ENCODE results near the gene LARGE1. TPM values are rescaled to one million over a fixed set of nuclear protein-coding genes. Genes with fewer than 3 reads are reported as not detected.

LARGE1 gene
- total RNA-seq, 1 experiment from 2014 or later = 1.5 TPM

DNA sequence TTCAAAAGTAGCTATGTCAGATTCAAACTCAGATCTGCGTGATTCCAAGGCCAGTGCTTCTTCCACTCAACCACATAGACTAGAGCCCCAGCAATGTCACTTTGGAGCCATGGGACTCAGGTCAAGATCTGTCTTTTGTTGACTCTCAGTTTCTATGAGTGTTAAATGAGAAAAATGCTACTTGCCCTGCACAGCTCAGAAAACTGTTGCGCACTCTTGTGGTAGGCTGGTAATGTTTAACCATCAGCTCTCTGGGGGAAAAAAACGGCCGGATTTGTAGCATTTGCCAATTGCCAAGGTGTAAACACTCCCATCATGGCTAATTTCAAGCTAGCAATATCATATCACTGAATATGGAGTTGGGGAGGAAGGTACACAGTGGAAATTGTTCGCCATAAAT is 534.0 kb downstream of the LARGE1 start:
- H3K36me3 ChIP-seq (ENCODE audit: control insufficient read depth in 1 of 2, insufficient read depth in 2 of 2, low read length in 2 of 2) = no peaks in the 10 kb centered on the region
- intact Hi-C loops (cut with micrococcal nuclease) = no loop called here
- no peaks in the 10 kb centered on the region for H3K79me2 ChIP-seq (ENCODE audit: insufficient read depth, low read length)
- CTCF ChIA-PET = no interaction called here
- RAD21 ChIA-PET (ENCODE audit: low non-redundant PET in 1 of 2, low total read pairs in 2 of 2, uncharacterized antibody in 2 of 2, unreplicated experiment in 2 of 2) = no interaction called here
- no TSS peak for BruUV-seq (replicated peaks)
- no peak overlapping the region for H3K27ac ChIP-seq (ENCODE audit: low read depth, low read length)
- no peaks in the 10 kb centered on the region for H3K4me1 ChIP-seq (ENCODE audit: control insufficient read depth in 1 of 2, insufficient read depth in 2 of 2, low read length in 2 of 2)
- no peaks in the 10 kb centered on the region for H4K20me1 ChIP-seq (ENCODE audit: insufficient read depth)
- H3K9me3 ChIP-seq (ENCODE audit: control insufficient read depth in 1 of 2, insufficient read depth in 1 of 2, low read depth in 1 of 2, low read length in 2 of 2) = peaks cover 8 to 28% of the 10 kb centered on the region in 2 experiments; a peak in 2 of 4 replicates
- no peak overlapping the region for H3K9ac ChIP-seq (ENCODE audit: low read length)
- POLR2A ChIA-PET = no interaction called here
- no peak overlapping the region for H3K4me3 ChIP-seq (replicated peaks in 1 of 2; ENCODE audit: low read depth in 1 of 2, low read length in 2 of 2)
- ATAC-seq (no peak), DNase-seq (ENCODE audit: low read depth, low spot score) (no peak)
- H3K27me3 ChIP-seq (ENCODE audit: insufficient read depth, low read length) = no peaks in the 10 kb centered on the region
- TF ChIP-seq RAD21 (IDR thresholded peaks at IDR 0.05; ENCODE audit: low read depth) (no peak), TCF7L2 (IDR thresholded peaks at IDR 0.05; ENCODE audit: borderline replicate concordance, extremely low read depth, insufficient read depth, insufficient read length) (no peak), CBX3 (IDR thresholded peaks at IDR 0.05; ENCODE audit: low read depth) (no peak)
- TF ChIP-seq, protein P1, sequence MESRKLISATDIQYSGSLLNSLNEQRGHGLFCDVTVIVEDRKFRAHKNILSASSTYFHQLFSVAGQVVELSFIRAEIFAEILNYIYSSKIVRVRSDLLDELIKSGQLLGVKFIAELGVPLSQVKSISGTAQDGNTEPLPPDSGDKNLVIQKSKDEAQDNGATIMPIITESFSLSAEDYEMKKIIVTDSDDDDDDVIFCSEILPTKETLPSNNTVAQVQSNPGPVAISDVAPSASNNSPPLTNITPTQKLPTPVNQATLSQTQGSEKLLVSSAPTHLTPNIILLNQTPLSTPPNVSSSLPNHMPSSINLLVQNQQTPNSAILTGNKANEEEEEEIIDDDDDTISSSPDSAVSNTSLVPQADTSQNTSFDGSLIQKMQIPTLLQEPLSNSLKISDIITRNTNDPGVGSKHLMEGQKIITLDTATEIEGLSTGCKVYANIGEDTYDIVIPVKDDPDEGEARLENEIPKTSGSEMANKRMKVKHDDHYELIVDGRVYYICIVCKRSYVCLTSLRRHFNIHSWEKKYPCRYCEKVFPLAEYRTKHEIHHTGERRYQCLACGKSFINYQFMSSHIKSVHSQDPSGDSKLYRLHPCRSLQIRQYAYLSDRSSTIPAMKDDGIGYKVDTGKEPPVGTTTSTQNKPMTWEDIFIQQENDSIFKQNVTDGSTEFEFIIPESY (IDR thresholded peaks at IDR 0.05; ENCODE audit: extremely low read depth, insufficient replicate concordance, low read length) = no peak
- no peaks in the 10 kb centered on the region for H3K9me2 ChIP-seq (ENCODE audit: insufficient read depth)
- H2AFZ ChIP-seq (ENCODE audit: low read depth, low read length, poor library complexity, severe bottlenecking) = no peak overlapping the region
- no peak overlapping the region for H3K4me2 ChIP-seq (ENCODE audit: low read length)

DNA sequence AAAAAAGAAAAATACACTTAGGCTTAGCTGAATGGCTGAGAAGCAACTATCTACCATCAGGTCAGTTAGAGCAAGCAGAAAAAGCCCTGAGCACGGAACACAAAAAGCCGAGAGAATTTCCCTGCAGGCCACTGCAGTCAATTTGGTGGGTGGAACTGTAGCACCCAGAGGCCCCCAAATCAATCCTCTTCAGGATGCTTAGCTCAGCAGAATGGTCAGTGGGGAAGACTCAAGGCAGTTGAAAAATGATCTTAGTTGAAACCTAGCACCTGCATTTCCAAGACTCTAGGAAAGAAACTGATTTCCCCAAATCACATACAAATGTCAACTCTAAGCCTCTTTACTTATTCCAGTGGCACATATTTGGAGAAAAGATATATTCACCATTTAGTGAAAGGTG is 534.7 kb downstream of the LARGE1 start:
- CTCF ChIA-PET = no interaction called here
- TF ChIP-seq CEBPB (IDR thresholded peaks at IDR 0.05; ENCODE audit: low read depth) (no peak), RAD21 (IDR thresholded peaks at IDR 0.05; ENCODE audit: low read depth) (no peak), TCF7L2 (IDR thresholded peaks at IDR 0.05; ENCODE audit: borderline replicate concordance, extremely low read depth, insufficient read depth, insufficient read length) (no peak), EGR1 (IDR thresholded peaks at IDR 0.05; ENCODE audit: low read depth) (no peak)
- TF ChIP-seq, protein P2, sequence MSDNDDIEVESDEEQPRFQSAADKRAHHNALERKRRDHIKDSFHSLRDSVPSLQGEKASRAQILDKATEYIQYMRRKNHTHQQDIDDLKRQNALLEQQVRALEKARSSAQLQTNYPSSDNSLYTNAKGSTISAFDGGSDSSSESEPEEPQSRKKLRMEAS (IDR thresholded peaks at IDR 0.05) = no peak
- Histone ChIP-seq H3K27me3 (ENCODE audit: insufficient read depth, low read length) (no peaks in the 10 kb centered on the region), H3K9me3 (ENCODE audit: control insufficient read depth in 1 of 2, insufficient read depth in 1 of 2, low read depth in 1 of 2, low read length in 2 of 2) (peaks cover 7 to 30% of the 10 kb centered on the region in 2 experiments; a peak in 2 of 4 replicates), H3K4me1 (ENCODE audit: control insufficient read depth in 1 of 2, insufficient read depth in 2 of 2, low read length in 2 of 2) (no peaks in the 10 kb centered on the region), H2AFZ (ENCODE audit: low read depth, low read length, poor library complexity, severe bottlenecking) (no peak overlapping the region), H3K4me2 (ENCODE audit: low read length) (no peak overlapping the region), H4K20me1 (ENCODE audit: insufficient read depth) (no peaks in the 10 kb centered on the region), H3K4me3 (replicated peaks in 1 of 2; ENCODE audit: low read depth in 1 of 2, low read length in 2 of 2) (no peak overlapping the region), H3K36me3 (ENCODE audit: control insufficient read depth in 1 of 2, insufficient read depth in 2 of 2, low read length in 2 of 2) (no peaks in the 10 kb centered on the region), H3K9ac (ENCODE audit: low read length) (no peak overlapping the region), H3K9me2 (ENCODE audit: insufficient read depth) (no peaks in the 10 kb centered on the region), H3K27ac (ENCODE audit: low read depth, low read length) (no peak overlapping the region), H3K79me2 (ENCODE audit: insufficient read depth, low read length) (no peaks in the 10 kb centered on the region)
- ATAC-seq (no peak), DNase-seq (ENCODE audit: low read depth, low spot score) (no peak)
- RAD21 ChIA-PET (ENCODE audit: low non-redundant PET in 1 of 2, low total read pairs in 2 of 2, uncharacterized antibody in 2 of 2, unreplicated experiment in 2 of 2) = no interaction called here
- intact Hi-C loops (cut with micrococcal nuclease) = no loop called here
- POLR2A ChIA-PET = no interaction called here
- no TSS peak for BruUV-seq (replicated peaks)
